Measurements from ENCODE around the gene SLC51A. TPM values are rescaled to one million over a fixed set of nuclear protein-coding genes. Genes with fewer than 3 reads are reported as not detected.
A peak's percentile ranks its signal among the peaks of the same experiment; 100 is the strongest.

SLC51A gene
- total and polyA plus RNA-seq, 2 experiments from 2014 or later = 6.0 TPM; not detected in 1

DNA sequence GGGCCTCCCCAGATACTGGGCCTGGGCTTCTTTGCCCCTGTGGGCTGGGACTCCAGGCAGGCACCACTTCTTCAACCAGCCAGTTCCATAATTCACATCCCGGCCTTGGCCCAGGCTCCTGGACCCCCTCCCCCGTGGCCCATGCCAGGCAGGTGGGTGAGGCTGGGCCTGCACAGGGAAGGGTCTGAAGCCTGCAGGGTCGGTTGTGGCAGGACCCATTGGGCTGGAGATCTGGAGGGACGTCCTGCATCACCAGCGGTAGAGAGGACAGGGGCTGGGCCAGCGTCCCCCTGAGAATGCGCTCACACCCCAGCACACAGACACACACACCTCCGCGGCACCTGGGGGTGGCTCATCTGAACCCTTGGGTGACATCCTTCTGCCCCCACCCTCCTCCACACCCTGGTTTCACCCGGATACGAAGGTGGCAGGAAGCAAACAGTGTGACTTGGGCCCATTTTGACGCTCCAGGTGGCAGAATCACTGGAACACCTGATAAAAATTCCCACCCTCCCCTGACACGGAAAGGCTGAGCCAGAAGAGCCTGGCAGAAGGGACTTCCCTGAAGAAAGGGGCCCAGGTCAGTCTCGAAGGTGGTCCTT is 20.6 kb upstream of the SLC51A start:
- H3K36me3 ChIP-seq (ENCODE audit: low read depth) = no peaks in the 10 kb centered on the region
- no peak overlapping the region for H3K27ac ChIP-seq
- H3K4me3 ChIP-seq = no peak overlapping the region
- H3K4me1 ChIP-seq (ENCODE audit: insufficient read depth) = no peaks in the 10 kb centered on the region
- no peaks in the 10 kb centered on the region for H3K27me3 ChIP-seq (replicated peaks; ENCODE audit: insufficient read depth)
- H3F3A ChIP-seq (ENCODE audit: insufficient read depth) = no peaks in the 10 kb centered on the region
- H2AFZ ChIP-seq = no peak overlapping the region
- H3K9ac ChIP-seq = no peak overlapping the region
- DNase-seq = no peak
- H3K4me2 ChIP-seq (ENCODE audit: unreplicated experiment) = no peak overlapping the region
- TF ChIP-seq EZH2phosphoT487 (IDR thresholded peaks at IDR 0.05; ENCODE audit: insufficient read depth, low read depth) (no peak), EZH2 (IDR thresholded peaks at IDR 0.05; ENCODE audit: insufficient read depth, poor library complexity, severe bottlenecking) (no peak)
- no peaks in the 10 kb centered on the region for H3K79me2 ChIP-seq (ENCODE audit: insufficient read depth)
- no peaks in the 10 kb centered on the region for H3K9me3 ChIP-seq (ENCODE audit: low read depth)
- no peaks in the 10 kb centered on the region for H3K9me2 ChIP-seq (ENCODE audit: insufficient read depth)
- no peaks in the 10 kb centered on the region for H4K20me1 ChIP-seq (ENCODE audit: insufficient read depth)
- in situ Hi-C loops (cut with MboI) = no loop called here
- WGBS, 2 experiments (ENCODE audit: low coverage in 1 of 2, low lambda C conversion rate in 2 of 2, missing lambda C conversion rate in 2 of 2) = 76 to 80% methylated on average over 14 of the region's 14 CpGs

DNA sequence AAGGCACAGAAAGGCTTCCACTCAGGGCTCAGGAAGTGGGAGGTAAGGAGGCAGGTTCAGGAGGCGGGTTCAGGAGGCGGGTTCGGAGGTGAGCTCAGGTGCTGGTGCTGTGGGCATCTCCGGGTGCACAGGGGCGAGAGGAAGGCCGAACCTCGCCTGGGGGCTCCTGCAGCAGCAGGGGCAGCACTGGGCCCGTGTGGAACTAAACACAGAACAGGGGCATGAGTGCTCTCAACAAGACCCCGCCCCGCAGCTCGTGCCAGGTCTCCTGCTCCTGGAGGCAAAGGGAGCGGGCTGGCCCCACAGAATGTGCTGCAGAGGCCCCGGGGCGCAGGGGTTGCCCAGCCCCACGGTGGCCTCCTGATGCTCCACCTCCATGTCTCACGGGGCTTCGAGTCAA is 18.8 kb upstream of the SLC51A start:
- DNase-seq = no peak
- Histone ChIP-seq H3K4me3 (no peak overlapping the region), H3F3A (ENCODE audit: insufficient read depth) (no peaks in the 10 kb centered on the region), H3K4me1 (ENCODE audit: insufficient read depth) (no peaks in the 10 kb centered on the region), H3K79me2 (ENCODE audit: insufficient read depth) (no peaks in the 10 kb centered on the region), H3K9me3 (ENCODE audit: low read depth) (no peaks in the 10 kb centered on the region), H3K4me2 (ENCODE audit: unreplicated experiment) (no peak overlapping the region), H4K20me1 (ENCODE audit: insufficient read depth) (no peaks in the 10 kb centered on the region), H3K36me3 (ENCODE audit: low read depth) (no peaks in the 10 kb centered on the region), H3K9ac (no peak overlapping the region), H3K27me3 (replicated peaks; ENCODE audit: insufficient read depth) (no peaks in the 10 kb centered on the region), H2AFZ (no peak overlapping the region), H3K27ac (no peak overlapping the region), H3K9me2 (ENCODE audit: insufficient read depth) (no peaks in the 10 kb centered on the region)
- WGBS, 2 experiments (ENCODE audit: low coverage in 1 of 2, low lambda C conversion rate in 2 of 2, missing lambda C conversion rate in 2 of 2) = 71 to 73% methylated on average over 17 of the region's 17 CpGs
- in situ Hi-C loops (cut with MboI) = no loop called here
- TF ChIP-seq EZH2phosphoT487 (IDR thresholded peaks at IDR 0.05; ENCODE audit: insufficient read depth, low read depth) = no peak
- TF ChIP-seq EZH2 (IDR thresholded peaks at IDR 0.05; ENCODE audit: insufficient read depth, poor library complexity, severe bottlenecking) = no peak

DNA sequence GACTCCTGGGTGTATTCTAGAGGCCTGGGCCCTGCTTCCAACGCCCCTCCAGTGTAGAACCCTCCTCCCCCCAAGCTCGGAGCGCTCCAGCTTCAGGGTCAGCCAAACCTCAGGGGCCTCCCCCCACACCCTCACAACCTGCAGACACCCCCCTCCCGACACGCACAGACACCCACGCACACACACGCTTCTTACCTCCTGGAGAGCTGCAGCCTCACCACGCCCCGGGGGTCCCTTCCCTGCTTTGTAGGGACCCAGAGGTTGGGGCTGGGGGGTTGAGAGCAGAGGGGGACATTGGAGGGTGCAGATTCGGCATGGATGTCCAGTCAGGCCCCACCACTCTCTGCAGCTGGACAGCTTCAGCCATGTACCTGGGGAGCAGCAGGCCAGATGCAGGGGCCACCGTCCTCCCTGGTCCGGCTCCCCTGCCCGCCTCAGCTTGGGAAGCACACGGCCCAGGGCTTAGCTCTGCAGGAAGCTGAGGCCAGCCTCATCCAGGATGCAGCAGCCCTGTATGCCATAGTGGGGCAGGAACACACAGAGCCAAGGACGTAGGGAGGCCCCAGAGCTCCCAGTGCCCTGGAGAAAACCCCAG is 18.2 kb upstream of the SLC51A start:
- H3K36me3 ChIP-seq (ENCODE audit: low read depth) = no peaks in the 10 kb centered on the region
- no peaks in the 10 kb centered on the region for H3K9me2 ChIP-seq (ENCODE audit: insufficient read depth)
- no peak overlapping the region for H3K4me3 ChIP-seq
- H3K4me1 ChIP-seq (ENCODE audit: insufficient read depth) = no peaks in the 10 kb centered on the region
- no peaks in the 10 kb centered on the region for H3K79me2 ChIP-seq (ENCODE audit: insufficient read depth)
- no peaks in the 10 kb centered on the region for H3F3A ChIP-seq (ENCODE audit: insufficient read depth)
- no peak overlapping the region for H3K27ac ChIP-seq
- no peaks in the 10 kb centered on the region for H3K9me3 ChIP-seq (ENCODE audit: low read depth)
- in situ Hi-C loops (cut with MboI) = no loop called here
- no peaks in the 10 kb centered on the region for H3K27me3 ChIP-seq (replicated peaks; ENCODE audit: insufficient read depth)
- H3K4me2 ChIP-seq (ENCODE audit: unreplicated experiment) = no peak overlapping the region
- no peak overlapping the region for H2AFZ ChIP-seq
- TF ChIP-seq EZH2phosphoT487 (IDR thresholded peaks at IDR 0.05; ENCODE audit: insufficient read depth, low read depth) = no peak
- no peak for TF ChIP-seq EZH2 (IDR thresholded peaks at IDR 0.05; ENCODE audit: insufficient read depth, poor library complexity, severe bottlenecking)
- 72 to 80% methylated on average over 15 of the region's 15 CpGs for WGBS, 2 experiments (ENCODE audit: low coverage in 1 of 2, low lambda C conversion rate in 2 of 2, missing lambda C conversion rate in 2 of 2)
- DNase-seq = no peak
- no peak overlapping the region for H3K9ac ChIP-seq
- no peaks in the 10 kb centered on the region for H4K20me1 ChIP-seq (ENCODE audit: insufficient read depth)

DNA sequence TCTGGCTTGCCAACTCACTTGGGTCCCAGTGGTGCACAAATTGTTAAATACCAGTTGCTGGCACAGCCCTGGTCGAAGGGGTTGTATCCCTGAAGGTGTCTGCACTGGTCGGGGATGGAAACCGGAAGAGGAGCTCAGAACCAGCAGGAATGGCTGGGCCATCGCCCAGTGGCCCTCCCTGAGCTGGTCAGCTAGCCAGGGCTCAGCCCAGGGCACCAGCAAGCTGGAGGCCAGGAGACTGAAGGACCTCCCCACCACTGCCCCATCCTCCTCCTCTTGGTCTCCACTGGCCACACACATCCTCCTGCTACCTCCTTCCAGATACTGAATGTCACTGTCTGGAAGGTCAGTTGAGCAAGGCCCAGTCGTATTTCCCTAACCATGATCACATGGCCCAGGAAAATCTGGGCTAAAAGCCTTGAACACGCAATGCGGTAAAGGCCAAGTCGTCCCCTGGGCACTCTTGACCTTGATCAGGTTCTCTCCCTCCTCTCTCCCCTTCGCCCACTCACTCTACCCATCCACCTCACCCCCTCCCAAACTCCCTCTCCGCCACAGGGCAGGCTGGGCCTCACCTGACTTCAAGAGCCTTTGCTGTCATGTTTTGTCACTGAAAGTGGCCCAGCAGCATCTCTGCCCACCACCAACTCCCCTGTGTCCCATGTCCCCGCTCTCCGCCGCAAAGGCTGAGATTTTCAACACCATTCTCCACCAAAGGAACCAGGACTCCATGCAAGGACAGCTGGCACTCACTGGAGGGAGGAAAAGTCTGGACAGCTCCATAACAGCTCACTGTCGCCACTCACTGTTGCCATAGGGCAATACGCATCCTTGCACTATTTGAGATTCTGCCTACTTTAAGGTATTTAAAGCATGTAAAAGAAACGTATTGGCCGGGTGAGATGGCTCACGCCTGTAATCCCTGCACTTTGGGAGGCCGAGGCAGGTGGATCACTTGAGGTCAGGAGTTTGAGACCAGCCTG is 17.3 kb upstream of the SLC51A start:
- Histone ChIP-seq H3K27ac (no peak overlapping the region), H3K9ac (no peak overlapping the region), H3K9me2 (ENCODE audit: insufficient read depth) (no peaks in the 10 kb centered on the region), H2AFZ (no peak overlapping the region), H3F3A (ENCODE audit: insufficient read depth) (no peaks in the 10 kb centered on the region), H4K20me1 (ENCODE audit: insufficient read depth) (no peaks in the 10 kb centered on the region), H3K4me2 (ENCODE audit: unreplicated experiment) (no peak overlapping the region), H3K9me3 (ENCODE audit: low read depth) (no peaks in the 10 kb centered on the region), H3K27me3 (replicated peaks; ENCODE audit: insufficient read depth) (no peaks in the 10 kb centered on the region), H3K79me2 (ENCODE audit: insufficient read depth) (no peaks in the 10 kb centered on the region), H3K4me1 (ENCODE audit: insufficient read depth) (no peaks in the 10 kb centered on the region), H3K36me3 (ENCODE audit: low read depth) (no peaks in the 10 kb centered on the region), H3K4me3 (no peak overlapping the region)
- TF ChIP-seq EZH2 (IDR thresholded peaks at IDR 0.05; ENCODE audit: insufficient read depth, poor library complexity, severe bottlenecking) (no peak), EZH2phosphoT487 (IDR thresholded peaks at IDR 0.05; ENCODE audit: insufficient read depth, low read depth) (no peak)
- peak; percentile 24 for DNase-seq
- in situ Hi-C loops (cut with MboI) = no loop called here
- whole genome bisulfite sequencing, 2 experiments (ENCODE audit: low coverage in 1 of 2, low lambda C conversion rate in 2 of 2, missing lambda C conversion rate in 2 of 2) = 71% methylated on average over 17 to 18 of the region's 19 CpGs

Measured in GM23248 (cell line).